ENCODE results near the gene CTBP1.

DNA sequence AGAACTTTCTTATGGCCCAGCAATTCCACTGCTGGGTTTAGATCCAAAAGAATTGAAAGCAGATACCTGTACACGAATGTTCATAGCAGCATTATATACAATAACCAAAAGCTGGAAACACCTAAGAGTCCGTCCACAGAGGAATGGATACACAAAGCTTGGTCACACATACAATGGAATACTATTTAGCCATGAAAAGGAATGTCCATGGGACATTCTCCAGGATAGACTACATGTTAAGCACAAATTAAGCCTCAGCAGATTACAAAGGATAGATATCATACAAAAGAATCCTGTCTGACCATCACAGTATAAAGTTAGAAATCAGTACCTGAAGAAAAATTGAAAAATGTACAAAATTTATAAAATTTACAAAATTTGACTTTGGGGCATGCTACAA lies 28.1 kb upstream of the CTBP1 start:
- TF ChIP-seq CTCF (conservative IDR thresholded peaks at IDR 0.05 in 1 of 2, IDR thresholded peaks at IDR 0.05 in 1 of 2; ENCODE audit: extremely low read depth in 1 of 2, insufficient read depth in 1 of 2, low read depth in 1 of 2, low read length in 2 of 2) (no peak), EZH2 (IDR thresholded peaks at IDR 0.05; ENCODE audit: borderline replicate concordance, low read length) (no peak)
